Colon (tissue), 2 donors: ENCODE results near the gene CHST9.
"Not testable (repeated sequence)": the region's sequence is repeated elsewhere in the genome, so short reads cannot be mapped to it uniquely, and the experiment has no call there.

ENCODE experiments used
- FAIRE-seq: peaks from 2 replicates; lab custom pipeline; 2012; peaks lifted over from hg19 to GRCh38; lab: Jason Lieb, UNC
- donor health status: control.
- donor health status: control.

CHST9 gene

GRCh38 chr18:26927822-26928221, 257.3 kb downstream of the CHST9 start:
- FAIRE-seq: not testable (repeated sequence)

GRCh38 chr18:26926066-26926675, 258.9 kb downstream of the CHST9 start:
- no peak for FAIRE-seq

GRCh38 chr18:26925313-26925712, 259.8 kb downstream of the CHST9 start:
- FAIRE-seq: no peak

- no peak for FAIRE-seq
These were observed 262.8 kb downstream of the CHST9 start for GRCh38 chr18:26922313-26922712.

- FAIRE-seq: no peak
These were observed 264.5 kb downstream of the CHST9 start for GRCh38 chr18:26920644-26921043.

GRCh38 chr18:26919627-26920026, 265.5 kb downstream of the CHST9 start:
- no peak for FAIRE-seq

- FAIRE-seq: no peak
These were observed 265.9 kb downstream of the CHST9 start for GRCh38 chr18:26919201-26919600.

- no peak for FAIRE-seq
These were observed 273.3 kb downstream of the CHST9 start for GRCh38 chr18:26911840-26912239.

- FAIRE-seq: no peak
These were observed 275.4 kb downstream of the CHST9 start for GRCh38 chr18:26909599-26910290.

- FAIRE-seq: no peak
These were observed 276.2 kb downstream of the CHST9 start for GRCh38 chr18:26908906-26909305.

- FAIRE-seq: no peak
These were observed 282.8 kb downstream of the CHST9 start for GRCh38 chr18:26902291-26902690.

GRCh38 chr18:26901020-26901419, 284.1 kb downstream of the CHST9 start:
- FAIRE-seq: no peak

- FAIRE-seq: no peak
These were observed 290.7 kb downstream of the CHST9 start for GRCh38 chr18:26894426-26894825.

- no peak for FAIRE-seq
These were observed 291.1 kb downstream of the CHST9 start for GRCh38 chr18:26893996-26894395.

GRCh38 chr18:26888259-26888658, 296.8 kb downstream of the CHST9 start:
- FAIRE-seq: peak; percentile 82

- FAIRE-seq: no peak
These were observed 310.0 kb downstream of the CHST9 start for GRCh38 chr18:26875040-26875654.

GRCh38 chr18:26874283-26874682, 310.8 kb downstream of the CHST9 start:
- FAIRE-seq: no peak

- no peak for FAIRE-seq
These were observed 315.5 kb downstream of the CHST9 start for GRCh38 chr18:26869640-26870039.

GRCh38 chr18:26868968-26869586, 316.0 kb downstream of the CHST9 start:
- no peak for FAIRE-seq

- FAIRE-seq: no peak
These were observed 317.6 kb downstream of the CHST9 start for GRCh38 chr18:26867471-26867870.

- no peak for FAIRE-seq
These were observed 319.6 kb downstream of the CHST9 start, which contains the start of gene AQP4 for GRCh38 chr18:26865557-26865956. TSS of gene AQP4 (minus strand) at chr18:26865707. CDS start at chr18:26865689, 18 bp downstream.

- no peak for FAIRE-seq
These were observed 320.4 kb downstream of the CHST9 start for GRCh38 chr18:26864658-26865057.

GRCh38 chr18:26863921-26864497, 321.1 kb downstream of the CHST9 start:
- no peak for FAIRE-seq
